ENCODE results near the gene CRADD. TPM values are rescaled to one million over a fixed set of nuclear protein-coding genes. Genes with fewer than 3 reads are reported as not detected.

CRADD gene
- total and polyA plus RNA-seq, 2 of the 4 experiments (the other 2 are of a cell fraction), result 11.1 to 14.0 TPM

- Histone ChIP-seq H3K9me3 (ENCODE audit: control insufficient read depth, insufficient read depth, low read length) (peaks cover 10% of the 10 kb centered on the region), H2BK15ac (ENCODE audit: low read depth, low read length) (no peak overlapping the region), H3K9ac (ENCODE audit: low read depth, low read length) (no peak overlapping the region), H3K4me3 (ENCODE audit: insufficient read depth, low read depth, low read length) (no peak overlapping the region), H3K14ac (replicated peaks; ENCODE audit: low read depth, low read length) (no peak overlapping the region), H3K4me2 (ENCODE audit: low read depth, low read length) (no peak overlapping the region), H2AK5ac (ENCODE audit: low read depth, low read length) (no peak overlapping the region), H3K18ac (ENCODE audit: low read depth, low read length) (no peak overlapping the region), H2AFZ (replicated peaks; ENCODE audit: low read length, poor library complexity) (no peak overlapping the region), H4K20me1 (ENCODE audit: insufficient read depth, low read length) (no peaks in the 10 kb centered on the region), H3K4ac (ENCODE audit: low read depth, low read length) (no peak overlapping the region), H4K5ac (ENCODE audit: low read depth, low read length) (no peak overlapping the region), H2AK9ac (replicated peaks; ENCODE audit: low read depth, low read length, poor library complexity) (no peak overlapping the region), H2BK120ac (ENCODE audit: low read depth, low read length) (no peak overlapping the region), H3K27me3 (ENCODE audit: control insufficient read depth, insufficient read depth, low read length) (no peaks in the 10 kb centered on the region), H3K27ac (ENCODE audit: insufficient read depth, low read length) (no peak overlapping the region), H3K79me1 (ENCODE audit: low read depth in 1 of 2, low read length in 2 of 2) (no peaks in the 10 kb centered on the region), H3K36me3 (ENCODE audit: control insufficient read depth, insufficient read depth, low read length) (no peaks in the 10 kb centered on the region), H4K8ac (ENCODE audit: low read depth in 2 of 2, low read length in 2 of 2) (no peak overlapping the region), H3K4me1 (ENCODE audit: control insufficient read depth, insufficient read depth, low read length) (peaks cover 2% of the 10 kb centered on the region; the same call in 1 of the 2 replicates), H2BK5ac (ENCODE audit: low read depth, low read length, poor library complexity, severe bottlenecking) (no peak overlapping the region), H3K9me1 (ENCODE audit: insufficient read depth, low read length) (0 out of 2 replicates have a peak, but pooled peaks cover 3% of the 10 kb centered on the region), H2BK20ac (ENCODE audit: low read depth, low read length) (no peak overlapping the region), H3K23ac (ENCODE audit: low read depth, low read length) (no peak overlapping the region), H3K56ac (ENCODE audit: extremely low read depth, insufficient read depth, low read length) (no peak overlapping the region), H4K91ac (ENCODE audit: insufficient read depth, low read depth, low read length) (no peak overlapping the region)
- intact Hi-C loops (cut with micrococcal nuclease), result no loop called here
- ChIA-PET POLR2A (ENCODE audit: unreplicated experiment) (no interaction called here), CTCF (no interaction called here)
- in situ Hi-C loops (cut with MboI; ENCODE audit: low sequenced_read_pairs), result no loop called here
- ATAC-seq (ENCODE audit: low read depth), result no peak
- dilution Hi-C loops (cut with HindIII; ENCODE audit: low sequenced_read_pairs, unreplicated experiment), result no loop called here
- no peak for DNase-seq
- BruUV-seq (replicated peaks), result no TSS peak
- no peak for TF ChIP-seq MAZ (IDR thresholded peaks at IDR 0.05; ENCODE audit: borderline replicate concordance, low read depth, low read length)
- TF ChIP-seq NFE2L2 (IDR thresholded peaks at IDR 0.05; ENCODE audit: low read depth, low read length), result no peak
- no peak for TF ChIP-seq POLR2A (IDR thresholded peaks at IDR 0.05; ENCODE audit: low read depth, low read length)
- TF ChIP-seq SMC3 (IDR thresholded peaks at IDR 0.05; ENCODE audit: low read depth, low read length), result no peak
- TF ChIP-seq MAFK (IDR thresholded peaks at IDR 0.05; ENCODE audit: low read depth, low read length), result no peak
- no peak for TF ChIP-seq ELK1 (IDR thresholded peaks at IDR 0.05; ENCODE audit: borderline replicate concordance, low read depth, low read length)
- no peak for TF ChIP-seq MXI1 (IDR thresholded peaks at IDR 0.05; ENCODE audit: borderline replicate concordance, low read depth, low read length)
- TF ChIP-seq RFX5 (IDR thresholded peaks at IDR 0.05; ENCODE audit: low read depth, low read length), result no peak
- no peak for TF ChIP-seq BHLHE40 (IDR thresholded peaks at IDR 0.05; ENCODE audit: low read depth, low read length)
- TF ChIP-seq, protein P1, sequence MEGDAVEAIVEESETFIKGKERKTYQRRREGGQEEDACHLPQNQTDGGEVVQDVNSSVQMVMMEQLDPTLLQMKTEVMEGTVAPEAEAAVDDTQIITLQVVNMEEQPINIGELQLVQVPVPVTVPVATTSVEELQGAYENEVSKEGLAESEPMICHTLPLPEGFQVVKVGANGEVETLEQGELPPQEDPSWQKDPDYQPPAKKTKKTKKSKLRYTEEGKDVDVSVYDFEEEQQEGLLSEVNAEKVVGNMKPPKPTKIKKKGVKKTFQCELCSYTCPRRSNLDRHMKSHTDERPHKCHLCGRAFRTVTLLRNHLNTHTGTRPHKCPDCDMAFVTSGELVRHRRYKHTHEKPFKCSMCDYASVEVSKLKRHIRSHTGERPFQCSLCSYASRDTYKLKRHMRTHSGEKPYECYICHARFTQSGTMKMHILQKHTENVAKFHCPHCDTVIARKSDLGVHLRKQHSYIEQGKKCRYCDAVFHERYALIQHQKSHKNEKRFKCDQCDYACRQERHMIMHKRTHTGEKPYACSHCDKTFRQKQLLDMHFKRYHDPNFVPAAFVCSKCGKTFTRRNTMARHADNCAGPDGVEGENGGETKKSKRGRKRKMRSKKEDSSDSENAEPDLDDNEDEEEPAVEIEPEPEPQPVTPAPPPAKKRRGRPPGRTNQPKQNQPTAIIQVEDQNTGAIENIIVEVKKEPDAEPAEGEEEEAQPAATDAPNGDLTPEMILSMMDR (conservative IDR thresholded peaks at IDR 0.05; ENCODE audit: low read depth, low read length), result no peak
- no peak for TF ChIP-seq USF2 (IDR thresholded peaks at IDR 0.05; ENCODE audit: low read depth, low read length)
- TF ChIP-seq FOS (IDR thresholded peaks at IDR 0.05; ENCODE audit: low read depth, low read length), result no peak
- no peak for TF ChIP-seq CHD1 (IDR thresholded peaks at IDR 0.05; ENCODE audit: low read depth, low read length)
Measured at GRCh38 chr12:93924367-93924766, 247.2 kb downstream of the CRADD start.

All from IMR-90 (cell line).